Naive thymus-derived CD4-positive, alpha-beta T cell (primary cell): ENCODE results near the gene USP8. TPM values are rescaled to one million over a fixed set of nuclear protein-coding genes. Genes with fewer than 3 reads are reported as not detected.

Experiments
- ATAC-seq: fragments of 150-1000 bp; cut with Tn5 transposase; 2 replicates; pipeline ENCODE4 v1.10.0; 2021; ENCODE audit warnings: mild to moderate bottlenecking, moderate library complexity
- CTCF ChIA-PET: fragments of 350-600 bp; sonication (Branson Sonifier 250); formaldehyde crosslinking; loops from one replicate; lab custom pipeline; 2021; ENCODE audit warnings: antibody characterized with exemption; lab: Charles Lee
- POLR2A ChIA-PET: fragments of 350-600 bp; sonication (Branson Sonifier 250); formaldehyde crosslinking; loops from one replicate; lab custom pipeline; 2021; ENCODE audit warnings: antibody characterized with exemption, inconsistent platforms; lab: Charles Lee
- DNase-seq, 9 donors: peaks; one replicate each; pipeline versions ENCODE4 v3.0.0 to v3.0.0-alpha.2; 2020 to 2022; ENCODE audit warnings: mixed read lengths in 1 of 9
- H3K27ac ChIP-seq: one replicate; pipeline ENCODE4 v1.7.0; 2013; ENCODE audit warnings: mild to moderate bottlenecking, low read depth, low read length, moderate library complexity
- H3K27me3 ChIP-seq, 2 donors: one replicate each; pipeline ENCODE4 v1.7.0; 2013; ENCODE audit warnings: low read length in 2 of 2, mild to moderate bottlenecking in 2 of 2, moderate library complexity in 2 of 2; ENCODE audit not compliant: control insufficient read depth in 2 of 2, insufficient read depth in 2 of 2
- H3K36me3 ChIP-seq, 3 experiments: 1 replicate in 2 of 3; 2 replicates in 1 of 3; pipeline ENCODE4 v1.7.0; 2013; ENCODE audit warnings: low read length in 3 of 3, mild to moderate bottlenecking in 3 of 3, moderate library complexity in 1 of 3; ENCODE audit not compliant: insufficient read depth in 3 of 3, control insufficient read depth in 2 of 3
- H3K4me1 ChIP-seq, 2 donors: one replicate each; pipeline ENCODE4 v1.7.0; 2013; ENCODE audit warnings: low read length in 2 of 2, mild to moderate bottlenecking in 2 of 2, moderate library complexity in 1 of 2; ENCODE audit not compliant: control insufficient read depth in 2 of 2, insufficient read depth in 2 of 2
- H3K4me3 ChIP-seq: 2 replicates; pipeline ENCODE4 v1.7.0; 2013; ENCODE audit warnings: mild to moderate bottlenecking, low read length
- H3K9me3 ChIP-seq, 3 experiments: 1 replicate in 2 of 3; 2 replicates in 1 of 3; pipeline ENCODE4 v1.7.0; 2013; ENCODE audit warnings: low read length in 3 of 3; ENCODE audit not compliant: control insufficient read depth in 2 of 3
- H3K27ac Mint-ChIP-seq, 9 donors: one replicate each; pipeline ENCODE4 v1.8.0; 2020 to 2022; ENCODE audit warnings: mixed read lengths in 9 of 9, mild to moderate bottlenecking in 8 of 9, moderate library complexity in 5 of 9, inconsistent platforms in 2 of 9
- H3K27me3 Mint-ChIP-seq, 5 donors: one replicate each; pipeline ENCODE4 v1.8.0; 2021 to 2022; ENCODE audit warnings: mixed read lengths in 5 of 5, mild to moderate bottlenecking in 1 of 5
- H3K36me3 Mint-ChIP-seq, 5 donors: one replicate each; pipeline ENCODE4 v1.8.0; 2020 to 2022; ENCODE audit warnings: mixed read lengths in 5 of 5, mild to moderate bottlenecking in 3 of 5, inconsistent platforms in 1 of 5
- H3K4me1 Mint-ChIP-seq, 7 donors: one replicate each; pipeline ENCODE4 v1.8.0; 2020 to 2022; ENCODE audit warnings: mixed read lengths in 7 of 7, mild to moderate bottlenecking in 3 of 7, inconsistent platforms in 1 of 7
- H3K4me3 Mint-ChIP-seq, 10 donors: one replicate each; pipeline ENCODE4 v1.8.0; 2020 to 2022; ENCODE audit warnings: mild to moderate bottlenecking in 10 of 10, mixed read lengths in 10 of 10, moderate library complexity in 6 of 10, inconsistent platforms in 2 of 10
- H3K9me3 Mint-ChIP-seq, 11 donors: one replicate each; pipeline ENCODE4 v1.8.0; 2020 to 2022; ENCODE audit warnings: mixed read lengths in 11 of 11, mild to moderate bottlenecking in 4 of 11, inconsistent platforms in 1 of 11, moderate library complexity in 1 of 11
- intact Hi-C, 2 donors: fragments of 100-400 bp; cut with micrococcal nuclease; formaldehyde crosslinking; loops; one replicate each; pipeline ENCODE4 v1.15.1; 2023
- polyA plus RNA-seq, 2 donors: library from polyadenylated mRNA; unstranded; fragments of 300-500 nt; fragmentation: Illumina TruSeq; gene quantifications; one replicate each; pipeline ENCODE4 v1.2.3, GENCODE V29; 2021
- total RNA-seq, 6 experiments: library from RNA in 5 of 6; stranded (reverse) in 5 of 6; gene quantifications; 1 replicate in 5 of 6; 2 replicates in 1 of 6; pipeline ENCODE4 v1.2.3 and lab custom pipeline; 2021 to 2026

USP8 gene
- total and polyA plus RNA-seq, 7 experiments from 2014 or later: 34.7 to 61.8 (median 56.2) TPM

GRCh38 chr15:50543556-50543955 is 119.4 kb downstream of the USP8 start:
- Mint-ChIP-seq H3K27me3 (peaks cover 9 to 16% (median 14%) of the 10 kb centered on the region in 5 donors), H3K36me3 (no peaks in the 10 kb centered on the region), H3K4me3 (no peak overlapping the region), H3K27ac (no peak overlapping the region), H3K4me1 (peaks cover 0 to 2% (median 0%) of the 10 kb centered on the region in 7 donors), H3K9me3 (no peaks in the 10 kb centered on the region)
- H3K27ac ChIP-seq: no peak overlapping the region
- intact Hi-C loops: no loop called here
- no peaks in the 10 kb centered on the region for H3K4me1 ChIP-seq
- H3K4me3 ChIP-seq: no peak overlapping the region
- no peaks in the 10 kb centered on the region for H3K9me3 ChIP-seq
- H3K36me3 ChIP-seq: no peaks in the 10 kb centered on the region
- ATAC-seq (no peak), DNase-seq (no peak)
- ChIA-PET POLR2A (no interaction called here), CTCF (no interaction called here)
- H3K27me3 ChIP-seq: no peaks in the 10 kb centered on the region

GRCh38 chr15:50544368-50544767 is 120.2 kb downstream of the USP8 start:
- Histone ChIP-seq H3K27ac (no peak overlapping the region), H3K36me3 (no peaks in the 10 kb centered on the region), H3K27me3 (no peaks in the 10 kb centered on the region), H3K4me3 (no peak overlapping the region), H3K9me3 (no peaks in the 10 kb centered on the region), H3K4me1 (no peaks in the 10 kb centered on the region)
- ChIA-PET CTCF (no interaction called here), POLR2A (no interaction called here)
- H3K9me3 Mint-ChIP-seq: no peaks in the 10 kb centered on the region
- no peak overlapping the region for H3K27ac Mint-ChIP-seq
- no peaks in the 10 kb centered on the region for H3K36me3 Mint-ChIP-seq
- DNase-seq: no peak
- peaks cover 0 to 2% (median 0%) of the 10 kb centered on the region in 7 donors for H3K4me1 Mint-ChIP-seq
- H3K27me3 Mint-ChIP-seq: peaks cover 9 to 16% (median 14%) of the 10 kb centered on the region in 5 donors
- intact Hi-C loops: no loop called here
- H3K4me3 Mint-ChIP-seq: no peak overlapping the region
- no peak for ATAC-seq

GRCh38 chr15:50546566-50546965 is 122.4 kb downstream of the USP8 start, which contains the start of gene USP50:
USP50 (minus strand) TSS chr15:50546666; CDS start chr15:50546525, 141 bp downstream.
- ChIA-PET CTCF (no interaction called here), POLR2A (no interaction called here)
- H3K27ac Mint-ChIP-seq: no peak within 1 kb of the TSS
- peaks cover 0 to 4% (median 0%) of the 10 kb centered on the region in 11 donors for H3K9me3 Mint-ChIP-seq
- Histone ChIP-seq H3K4me1 (no peaks in the 10 kb centered on the region), H3K4me3 (no peak within 1 kb of the TSS), H3K9me3 (no peaks in the 10 kb centered on the region), H3K27me3 (no peaks in the 10 kb centered on the region), H3K27ac (no peak within 1 kb of the TSS), H3K36me3 (no peaks in the 10 kb centered on the region)
- no peak within 1 kb of the TSS for H3K4me3 Mint-ChIP-seq
- intact Hi-C loops: no loop called here
- peaks cover 0 to 2% (median 0%) of the 10 kb centered on the region in 7 donors for H3K4me1 Mint-ChIP-seq
- ATAC-seq (no peak), DNase-seq (no peak)
- H3K27me3 Mint-ChIP-seq: peaks cover 9 to 16% (median 13%) of the 10 kb centered on the region in 5 donors
- peaks cover 0 to 4% (median 0%) of the 10 kb centered on the region in 5 donors for H3K36me3 Mint-ChIP-seq

- ChIA-PET POLR2A (no interaction called here), CTCF (no interaction called here)
- Mint-ChIP-seq H3K4me1 (peaks cover 0 to 4% (median 0%) of the 10 kb centered on the region in 7 donors), H3K36me3 (peaks cover 0 to 6% (median 0%) of the 10 kb centered on the region in 5 donors), H3K9me3 (peaks cover 0 to 4% (median 0%) of the 10 kb centered on the region in 11 donors), H3K27me3 (peaks cover 0 to 9% (median 4%) of the 10 kb centered on the region in 5 donors), H3K27ac (no peak overlapping the region), H3K4me3 (no peak overlapping the region)
- Histone ChIP-seq H3K4me3 (no peak overlapping the region), H3K9me3 (no peaks in the 10 kb centered on the region), H3K27ac (no peak overlapping the region), H3K36me3 (no peaks in the 10 kb centered on the region), H3K4me1 (no peaks in the 10 kb centered on the region), H3K27me3 (no peaks in the 10 kb centered on the region)
- DNase-seq (no peak), ATAC-seq (no peak)
- intact Hi-C loops: no loop called here
Observed at GRCh38 chr15:50549326-50549725, 125.1 kb downstream of the USP8 start.

GRCh38 chr15:50552238-50552637 is 128.0 kb downstream of the USP8 start:
- no peak overlapping the region for H3K27ac ChIP-seq
- no peaks in the 10 kb centered on the region for H3K27me3 ChIP-seq
- peaks cover 0 to 2% (median 0%) of the 10 kb centered on the region in 5 donors for H3K27me3 Mint-ChIP-seq
- DNase-seq (no peak), ATAC-seq (no peak)
- H3K27ac Mint-ChIP-seq: no peak overlapping the region
- no peaks in the 10 kb centered on the region for H3K9me3 ChIP-seq
- no peak overlapping the region for H3K4me3 ChIP-seq
- peaks cover 0 to 16% (median 3%) of the 10 kb centered on the region in 5 donors for H3K36me3 Mint-ChIP-seq
- ChIA-PET POLR2A (no interaction called here), CTCF (no interaction called here)
- peaks cover 0 to 4% (median 0%) of the 10 kb centered on the region in 11 donors for H3K9me3 Mint-ChIP-seq
- H3K4me1 ChIP-seq: no peaks in the 10 kb centered on the region
- peaks cover 1 to 16% (median 8%) of the 10 kb centered on the region in 7 donors for H3K4me1 Mint-ChIP-seq
- intact Hi-C loops: no loop called here
- H3K36me3 ChIP-seq: no peaks in the 10 kb centered on the region
- no peak overlapping the region for H3K4me3 Mint-ChIP-seq

GRCh38 chr15:50556642-50557371 is 132.6 kb downstream of the USP8 start:
- no peaks in the 10 kb centered on the region for H3K27me3 ChIP-seq
- CTCF ChIA-PET: interaction anchor here (0.7 kb wide), 1 partner anchor 1681 kb away, joined by 3 read pairs; no protein-coding TSS in a partner anchor
- no peaks in the 10 kb centered on the region for H3K4me1 ChIP-seq
- Mint-ChIP-seq H3K27ac (peak overlapping the region in 4 of 9 donors; percentile 19 to 60 (median 30)), H3K36me3 (peaks cover 3 to 20% (median 11%) of the 10 kb centered on the region in 5 donors), H3K27me3 (no peaks in the 10 kb centered on the region), H3K4me3 (peak overlapping the region in 1 of 10 donors; percentile 52), H3K4me1 (peaks cover 1 to 23% (median 10%) of the 10 kb centered on the region in 7 donors), H3K9me3 (no peaks in the 10 kb centered on the region)
- POLR2A ChIA-PET: no interaction called here
- DNase-seq (no peak), ATAC-seq (no peak)
- intact Hi-C loops: no loop called here
- no peaks in the 10 kb centered on the region for H3K9me3 ChIP-seq
- H3K36me3 ChIP-seq: peaks cover 0 to 8% (median 4%) of the 10 kb centered on the region in 3 experiments
- no peak overlapping the region for H3K4me3 ChIP-seq
- H3K27ac ChIP-seq: no peak overlapping the region
